ENCODE results near the gene ZSWIM3. TPM values are rescaled to one million over a fixed set of nuclear protein-coding genes. Genes with fewer than 3 reads are reported as not detected.

ZSWIM3 gene
- polyA plus RNA-seq, 1 donor from 2014 or later, result 14.3 TPM

DNA sequence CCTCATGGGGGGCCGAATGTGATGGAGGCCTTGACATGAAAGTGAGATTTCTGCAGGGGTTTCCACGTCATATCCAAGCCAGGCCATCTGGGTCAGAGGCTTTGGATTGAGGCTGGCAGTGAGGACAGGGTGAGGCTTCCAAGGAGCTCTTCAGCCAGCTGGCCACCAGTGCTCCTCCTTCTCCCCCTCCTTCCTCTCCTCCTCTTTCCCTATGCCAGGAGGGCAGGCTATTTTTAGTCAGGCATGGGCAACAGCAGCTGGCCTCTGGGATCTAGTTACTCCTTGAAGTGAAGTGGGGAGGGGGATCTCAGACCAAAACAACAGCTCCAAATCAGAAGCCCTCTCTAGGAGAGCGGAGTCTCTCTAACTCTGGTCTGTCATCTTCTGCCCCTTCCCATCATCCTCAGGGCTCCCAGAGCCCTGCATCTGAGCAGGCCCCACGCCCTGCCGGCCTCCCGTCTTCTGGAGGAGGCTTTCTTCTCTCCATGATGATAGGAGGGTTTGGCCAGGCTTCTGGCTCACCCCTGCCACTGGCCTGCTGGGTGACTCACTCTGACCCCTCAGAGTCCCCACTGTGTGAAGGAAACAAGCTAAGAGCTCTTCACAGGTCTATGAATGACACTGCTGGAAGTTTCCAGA, 30.9 kb upstream of the ZSWIM3 start:
- H3K36me3 ChIP-seq (ENCODE audit: insufficient read depth, low read length), result no peaks in the 10 kb centered on the region
- H3K9me3 ChIP-seq (ENCODE audit: low read length), result no peaks in the 10 kb centered on the region
- no peaks in the 10 kb centered on the region for H3K79me2 ChIP-seq (replicated peaks; ENCODE audit: insufficient read depth, low read length)
- no peaks in the 10 kb centered on the region for H3K9me2 ChIP-seq (ENCODE audit: insufficient read depth, low read length)
- no peak overlapping the region for H3K4me3 ChIP-seq (ENCODE audit: low read length)
- no peak overlapping the region for H2AFZ ChIP-seq (ENCODE audit: low read depth, low read length)
- TF ChIP-seq MXI1 (conservative IDR thresholded peaks at IDR 0.05; ENCODE audit: poor library complexity, severe bottlenecking) (no peak), POLR2AphosphoS5 (IDR thresholded peaks at IDR 0.05) (no peak), RAD21 (conservative IDR thresholded peaks at IDR 0.05) (no peak), EZH2 (IDR thresholded peaks at IDR 0.05; ENCODE audit: borderline replicate concordance, insufficient read depth, low read length, poor library complexity, severe bottlenecking) (no peak), SMC3 (conservative IDR thresholded peaks at IDR 0.05; ENCODE audit: poor library complexity) (no peak)
- TF ChIP-seq, protein P1, sequence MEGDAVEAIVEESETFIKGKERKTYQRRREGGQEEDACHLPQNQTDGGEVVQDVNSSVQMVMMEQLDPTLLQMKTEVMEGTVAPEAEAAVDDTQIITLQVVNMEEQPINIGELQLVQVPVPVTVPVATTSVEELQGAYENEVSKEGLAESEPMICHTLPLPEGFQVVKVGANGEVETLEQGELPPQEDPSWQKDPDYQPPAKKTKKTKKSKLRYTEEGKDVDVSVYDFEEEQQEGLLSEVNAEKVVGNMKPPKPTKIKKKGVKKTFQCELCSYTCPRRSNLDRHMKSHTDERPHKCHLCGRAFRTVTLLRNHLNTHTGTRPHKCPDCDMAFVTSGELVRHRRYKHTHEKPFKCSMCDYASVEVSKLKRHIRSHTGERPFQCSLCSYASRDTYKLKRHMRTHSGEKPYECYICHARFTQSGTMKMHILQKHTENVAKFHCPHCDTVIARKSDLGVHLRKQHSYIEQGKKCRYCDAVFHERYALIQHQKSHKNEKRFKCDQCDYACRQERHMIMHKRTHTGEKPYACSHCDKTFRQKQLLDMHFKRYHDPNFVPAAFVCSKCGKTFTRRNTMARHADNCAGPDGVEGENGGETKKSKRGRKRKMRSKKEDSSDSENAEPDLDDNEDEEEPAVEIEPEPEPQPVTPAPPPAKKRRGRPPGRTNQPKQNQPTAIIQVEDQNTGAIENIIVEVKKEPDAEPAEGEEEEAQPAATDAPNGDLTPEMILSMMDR (IDR thresholded peaks at IDR 0.05; ENCODE audit: poor library complexity, severe bottlenecking), result no peak
- no peak overlapping the region for H3K4me2 ChIP-seq (ENCODE audit: low read length)
- H3K27ac ChIP-seq (ENCODE audit: low read length), result no peak overlapping the region
- no peaks in the 10 kb centered on the region for H3K27me3 ChIP-seq (ENCODE audit: insufficient read depth, low read depth, low read length)
- H3F3A ChIP-seq (ENCODE audit: insufficient read depth, low read length, poor library complexity, severe bottlenecking), result no peaks in the 10 kb centered on the region
- no peak overlapping the region for H3K9ac ChIP-seq (ENCODE audit: low read length)
- no peaks in the 10 kb centered on the region for H4K20me1 ChIP-seq (ENCODE audit: insufficient read depth)

DNA sequence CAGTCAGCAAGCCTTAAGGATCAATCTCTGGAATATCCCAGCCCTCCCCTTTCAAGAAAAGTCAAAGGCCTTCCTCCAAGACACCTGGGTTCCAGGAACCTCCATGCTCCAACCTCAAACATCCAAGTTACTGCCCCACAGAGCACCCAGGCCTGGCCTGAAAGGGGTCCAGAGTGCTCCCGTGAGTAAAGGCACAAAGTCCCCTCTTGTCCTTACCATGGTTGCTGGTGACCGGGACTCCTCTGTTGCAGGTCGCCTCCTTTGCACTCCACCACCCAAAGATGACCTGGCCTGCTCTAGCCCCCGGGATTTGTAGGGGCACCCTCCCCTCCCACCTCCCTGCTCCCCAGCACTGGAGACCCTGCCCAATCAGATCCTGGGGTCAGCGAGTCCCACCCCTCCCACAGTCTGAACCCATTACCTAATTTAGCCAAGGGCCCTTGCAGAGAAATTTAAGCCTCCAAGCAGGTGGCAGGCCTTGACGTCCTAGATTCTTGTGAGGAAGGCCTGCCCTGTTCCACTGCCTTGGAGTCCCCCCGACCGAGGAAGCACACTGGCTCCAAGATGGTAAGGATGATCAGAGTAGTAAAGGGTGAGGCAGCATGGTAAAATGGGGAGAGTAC, 30.3 kb upstream of the ZSWIM3 start, which contains the start of gene TNNC2:
TSS of gene TNNC2 (minus strand) at position 283 of the 623 bp plus-strand sequence. CDS start at position 219, 64 bp downstream.
- H3K79me2 ChIP-seq (replicated peaks; ENCODE audit: insufficient read depth, low read length), result no peaks in the 10 kb centered on the region
- TF ChIP-seq, protein P1 (IDR thresholded peaks at IDR 0.05; ENCODE audit: poor library complexity, severe bottlenecking), result no peak
- no peak for TF ChIP-seq MXI1 (conservative IDR thresholded peaks at IDR 0.05; ENCODE audit: poor library complexity, severe bottlenecking)
- TF ChIP-seq EZH2 (IDR thresholded peaks at IDR 0.05; ENCODE audit: borderline replicate concordance, insufficient read depth, low read length, poor library complexity, severe bottlenecking), result no peak
- TF ChIP-seq SMC3 (conservative IDR thresholded peaks at IDR 0.05; ENCODE audit: poor library complexity), result no peak
- TF ChIP-seq RAD21 (conservative IDR thresholded peaks at IDR 0.05), result no peak
- TF ChIP-seq, protein P2, sequence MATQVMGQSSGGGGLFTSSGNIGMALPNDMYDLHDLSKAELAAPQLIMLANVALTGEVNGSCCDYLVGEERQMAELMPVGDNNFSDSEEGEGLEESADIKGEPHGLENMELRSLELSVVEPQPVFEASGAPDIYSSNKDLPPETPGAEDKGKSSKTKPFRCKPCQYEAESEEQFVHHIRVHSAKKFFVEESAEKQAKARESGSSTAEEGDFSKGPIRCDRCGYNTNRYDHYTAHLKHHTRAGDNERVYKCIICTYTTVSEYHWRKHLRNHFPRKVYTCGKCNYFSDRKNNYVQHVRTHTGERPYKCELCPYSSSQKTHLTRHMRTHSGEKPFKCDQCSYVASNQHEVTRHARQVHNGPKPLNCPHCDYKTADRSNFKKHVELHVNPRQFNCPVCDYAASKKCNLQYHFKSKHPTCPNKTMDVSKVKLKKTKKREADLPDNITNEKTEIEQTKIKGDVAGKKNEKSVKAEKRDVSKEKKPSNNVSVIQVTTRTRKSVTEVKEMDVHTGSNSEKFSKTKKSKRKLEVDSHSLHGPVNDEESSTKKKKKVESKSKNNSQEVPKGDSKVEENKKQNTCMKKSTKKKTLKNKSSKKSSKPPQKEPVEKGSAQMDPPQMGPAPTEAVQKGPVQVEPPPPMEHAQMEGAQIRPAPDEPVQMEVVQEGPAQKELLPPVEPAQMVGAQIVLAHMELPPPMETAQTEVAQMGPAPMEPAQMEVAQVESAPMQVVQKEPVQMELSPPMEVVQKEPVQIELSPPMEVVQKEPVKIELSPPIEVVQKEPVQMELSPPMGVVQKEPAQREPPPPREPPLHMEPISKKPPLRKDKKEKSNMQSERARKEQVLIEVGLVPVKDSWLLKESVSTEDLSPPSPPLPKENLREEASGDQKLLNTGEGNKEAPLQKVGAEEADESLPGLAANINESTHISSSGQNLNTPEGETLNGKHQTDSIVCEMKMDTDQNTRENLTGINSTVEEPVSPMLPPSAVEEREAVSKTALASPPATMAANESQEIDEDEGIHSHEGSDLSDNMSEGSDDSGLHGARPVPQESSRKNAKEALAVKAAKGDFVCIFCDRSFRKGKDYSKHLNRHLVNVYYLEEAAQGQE (IDR thresholded peaks at IDR 0.05; ENCODE audit: borderline replicate concordance), result no peak
- TF ChIP-seq POLR2AphosphoS5 (IDR thresholded peaks at IDR 0.05), result no peak
- TF ChIP-seq EP300 (conservative IDR thresholded peaks at IDR 0.05; ENCODE audit: poor library complexity, severe bottlenecking), result no peak
- TF ChIP-seq TAF1 (IDR thresholded peaks at IDR 0.05; ENCODE audit: low read depth), result no peak
- H3F3A ChIP-seq (ENCODE audit: insufficient read depth, low read length, poor library complexity, severe bottlenecking), result no peaks in the 10 kb centered on the region
- H2AFZ ChIP-seq (ENCODE audit: low read depth, low read length), result no peak within 1 kb of the TSS
- H3K9me2 ChIP-seq (ENCODE audit: insufficient read depth, low read length), result no peaks in the 10 kb centered on the region
- no peaks in the 10 kb centered on the region for H3K36me3 ChIP-seq (ENCODE audit: insufficient read depth, low read length)
- no peaks in the 10 kb centered on the region for H3K27me3 ChIP-seq (ENCODE audit: insufficient read depth, low read depth, low read length)
- no peak within 1 kb of the TSS for H3K9ac ChIP-seq (ENCODE audit: low read length)
- no peak within 1 kb of the TSS for H3K4me3 ChIP-seq (ENCODE audit: low read length)
- no peaks in the 10 kb centered on the region for H3K9me3 ChIP-seq (ENCODE audit: low read length)
- no peak within 1 kb of the TSS for H3K27ac ChIP-seq (ENCODE audit: low read length)
- no peak within 1 kb of the TSS for H3K4me2 ChIP-seq (ENCODE audit: low read length)
- no peaks in the 10 kb centered on the region for H4K20me1 ChIP-seq (ENCODE audit: insufficient read depth)

Measured in neural cell (in vitro differentiated cells).